ENCODE data around the gene ROBO1. TPM values are rescaled to one million over a fixed set of nuclear protein-coding genes. Genes with fewer than 3 reads are reported as not detected.

The ROBO1 gene
- total RNA-seq, 1 experiment from 2014 or later = 0.25 TPM

- DNase-seq (ENCODE audit: low spot score) = no peak
Measured at GRCh38 chr3:78569804-78570203, 1198.0 kb downstream of the ROBO1 start.

- DNase-seq (ENCODE audit: low spot score) = no peak
Measured at GRCh38 chr3:78565712-78566111, 1202.1 kb downstream of the ROBO1 start.

DNA sequence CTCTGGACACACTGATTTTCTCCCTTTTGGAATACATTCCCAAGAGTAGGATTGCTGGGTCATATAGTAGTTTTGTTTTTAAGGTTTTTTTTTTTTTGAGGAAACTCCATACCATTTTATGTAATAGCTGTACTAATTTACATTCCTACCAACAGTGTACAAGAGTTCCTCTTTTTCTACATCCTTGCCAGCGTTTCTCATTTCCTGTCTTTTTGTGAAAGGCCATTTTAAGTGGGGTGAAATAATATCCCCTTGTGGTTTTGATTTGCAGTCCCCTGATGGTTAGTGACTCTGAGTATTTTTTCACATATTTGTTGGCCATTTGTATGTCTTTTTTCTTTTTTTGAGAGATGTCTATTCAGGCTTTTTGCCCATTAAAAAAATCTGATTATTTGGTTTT lies 1205.5 kb downstream of the ROBO1 start:
- no peak for DNase-seq (ENCODE audit: low spot score)

Small RNA genes within 50 kb of the gene (small RNA-seq; reads per million reads assigned to genes)
- not detected for gene MIR3923
- gene RN7SL751P = not detected
